Right lung (tissue), 5 donors: ENCODE results near the gene RPGRIP1L. TPM values are rescaled to one million over a fixed set of nuclear protein-coding genes. Genes with fewer than 3 reads are reported as not detected.
A peak's percentile ranks its signal among the peaks of the same experiment; 100 is the strongest.
"Not testable (repeated sequence)": the region's sequence is repeated elsewhere in the genome, so short reads cannot be mapped to it uniquely, and the experiment has no call there.

Experiments
- DNase-seq, 2 donors: peaks; one replicate each; pipeline ENCODE4 v3.0.0-alpha.2; 2013
- polyA plus RNA-seq, 5 donors: library from polyadenylated mRNA; unstranded; fragments of 120-200 nt; gene quantifications; one replicate each; pipeline versions ENCODE4 v1.2.1 to v1.2.3, GENCODE V29; 2013; ENCODE audit warnings: inconsistent platforms in 1 of 5, low replicate concordance in 1 of 5; ENCODE audit not compliant: insufficient read length in 5 of 5, insufficient read depth in 1 of 5

Gene RPGRIP1L
- polyA plus RNA-seq, 5 donors = 11.3 to 18.2 (median 17.2) TPM

DNA sequence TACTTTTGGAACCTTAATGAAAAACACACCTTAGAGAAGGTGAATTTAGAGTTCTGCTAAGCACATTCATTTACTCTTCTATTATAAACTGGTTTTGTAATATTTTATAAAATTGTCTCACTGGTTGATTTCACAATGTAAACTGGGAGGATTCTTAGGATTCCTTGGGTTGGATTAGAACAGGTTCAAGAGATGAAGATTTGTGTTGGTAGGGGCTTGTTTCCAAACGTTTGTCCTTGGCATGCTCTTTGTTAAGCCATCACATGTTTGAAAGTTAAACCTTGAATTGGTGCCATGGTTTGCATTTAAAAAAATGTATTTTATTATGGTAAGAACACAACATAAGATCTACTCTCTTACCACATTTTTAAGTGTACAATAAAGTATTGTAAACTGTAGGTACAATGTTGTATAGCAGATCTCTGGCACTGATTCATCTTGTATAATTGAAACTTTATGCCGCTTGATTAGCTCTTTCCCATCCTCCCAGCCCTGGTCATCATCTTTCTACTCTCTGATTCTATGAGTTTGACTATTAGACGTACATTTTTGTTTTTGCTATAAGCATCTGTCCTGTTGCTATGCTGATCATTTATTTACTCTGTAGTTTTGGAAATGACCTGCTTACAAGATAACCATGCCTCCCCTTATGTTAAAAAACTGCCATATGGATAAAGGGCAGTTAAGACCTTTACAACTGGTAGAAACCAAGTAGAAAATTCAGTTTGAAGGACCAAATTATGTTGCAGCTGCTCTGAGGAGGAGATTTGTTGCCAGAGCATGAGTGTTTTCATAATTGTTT is 9.9 kb upstream of the RPGRIP1L start:
- DNase-seq = peak in 1 of 2 donors; percentile 14

DNA sequence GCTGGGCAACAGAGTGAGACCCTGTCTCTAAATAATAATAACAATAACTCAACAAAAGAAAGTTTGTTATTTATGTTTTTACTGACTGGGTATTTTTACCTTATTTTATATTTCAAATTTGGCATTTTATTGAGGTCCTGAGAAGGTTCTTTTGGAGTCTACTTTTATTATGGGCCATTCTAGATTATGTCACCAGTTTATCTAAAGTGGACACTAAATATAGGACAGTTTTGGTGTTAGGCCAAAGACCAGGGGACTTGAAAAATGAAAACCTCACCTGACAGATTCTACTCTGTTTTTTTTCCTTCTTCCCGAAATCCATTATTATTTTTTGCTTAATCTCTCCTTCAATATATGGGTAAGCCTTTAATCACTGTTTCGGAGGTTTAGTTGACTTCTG is 8.4 kb upstream of the RPGRIP1L start:
- no peak for DNase-seq

DNA sequence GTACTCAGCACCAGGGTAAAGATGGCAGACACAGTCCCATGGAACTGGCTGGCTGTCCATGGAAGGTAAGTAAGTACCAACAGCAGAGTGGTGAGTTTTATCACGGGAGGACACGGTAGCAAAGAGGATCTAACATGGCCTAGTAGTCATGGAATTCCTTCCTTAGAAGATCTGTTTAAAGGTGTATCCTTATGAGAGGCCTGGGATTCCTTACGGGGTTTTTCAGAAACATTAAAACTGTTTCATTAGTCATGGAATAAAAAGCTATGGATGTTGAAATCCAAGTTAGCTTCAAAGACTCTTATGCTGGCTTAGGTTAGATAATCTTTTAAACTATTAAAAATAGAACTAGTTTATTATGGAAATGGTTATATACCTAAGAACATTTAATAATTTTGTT is 7.7 kb upstream of the RPGRIP1L start:
- DNase-seq = no peak

DNA sequence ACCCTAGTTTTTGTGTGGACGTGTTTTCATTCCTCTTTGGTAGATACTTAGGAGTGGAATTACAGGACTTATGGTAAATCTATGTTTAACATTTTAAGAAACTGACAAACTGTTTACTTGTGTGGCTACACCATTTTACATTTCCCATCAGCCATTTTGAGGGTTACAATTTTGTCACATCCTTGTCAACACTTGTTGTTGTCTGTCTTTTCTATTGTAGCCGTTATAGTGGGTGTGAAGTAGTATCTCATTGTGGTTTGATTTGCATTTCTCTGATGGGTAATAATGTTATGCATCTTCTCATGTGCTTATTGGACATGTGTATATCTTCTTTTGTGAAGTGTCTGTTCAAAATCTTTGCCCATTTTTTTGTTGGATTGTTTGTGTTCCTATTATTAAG is 4.8 kb upstream of the RPGRIP1L start:
- no peak for DNase-seq

DNA sequence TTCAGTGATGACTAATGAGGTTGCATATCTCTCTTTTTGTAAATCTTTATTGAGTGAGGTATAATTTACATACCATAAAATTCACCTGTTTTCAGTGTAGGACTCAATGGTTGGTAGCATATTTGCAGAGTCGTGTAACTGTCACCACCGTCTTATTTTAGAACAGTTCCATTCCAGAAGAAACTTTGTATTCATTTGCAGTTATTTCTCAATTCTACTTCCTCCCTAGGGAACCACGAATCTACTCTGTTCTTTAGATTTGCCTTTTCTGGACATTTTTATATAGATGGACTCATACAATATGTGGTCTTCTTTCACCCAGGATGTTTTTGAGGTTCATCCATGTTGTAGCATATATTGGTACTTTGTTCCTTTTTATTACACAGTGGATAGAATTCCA is 4.0 kb upstream of the RPGRIP1L start:
- no peak for DNase-seq

DNA sequence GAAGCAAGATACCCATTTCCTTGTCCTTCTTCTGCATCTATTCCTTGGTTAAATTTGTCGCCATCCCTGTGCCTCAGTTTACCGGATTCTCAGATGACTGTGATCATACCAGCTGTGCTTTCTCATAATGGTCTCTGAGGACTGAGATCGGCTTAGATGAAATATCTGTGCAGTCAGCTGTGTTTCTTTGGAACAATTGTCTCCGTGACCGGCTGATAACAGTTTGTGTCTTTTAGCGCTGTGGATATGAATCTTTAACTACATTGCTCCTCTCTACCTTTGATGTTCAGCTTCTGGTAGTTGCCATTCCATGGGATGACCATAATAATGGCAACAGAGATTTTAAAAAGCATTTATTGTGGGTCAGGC is 770 bp upstream of the RPGRIP1L start:
- no peak for DNase-seq

DNA sequence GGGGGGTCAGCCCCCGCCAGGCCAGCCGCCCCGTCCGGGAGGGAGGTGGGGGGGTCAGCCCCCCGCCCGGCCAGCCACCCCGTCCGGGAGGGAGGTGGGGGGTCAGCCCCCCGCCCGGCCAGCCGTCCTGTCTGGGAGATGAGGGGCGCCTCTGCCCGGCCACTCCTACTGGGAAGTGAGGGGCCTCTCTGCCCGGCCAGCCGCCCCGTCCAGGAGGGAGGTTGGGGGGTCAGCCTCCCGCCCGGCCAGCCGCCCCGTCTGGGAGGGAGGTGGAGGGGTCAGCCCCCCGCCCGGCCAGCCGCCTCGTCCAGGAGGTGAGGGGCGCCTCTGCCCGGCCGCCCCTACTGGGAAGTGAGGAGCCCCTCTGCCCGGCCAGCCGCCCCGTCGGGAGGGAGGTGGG is 5.4 kb downstream of the RPGRIP1L start:
- not testable (repeated sequence) for DNase-seq

DNA sequence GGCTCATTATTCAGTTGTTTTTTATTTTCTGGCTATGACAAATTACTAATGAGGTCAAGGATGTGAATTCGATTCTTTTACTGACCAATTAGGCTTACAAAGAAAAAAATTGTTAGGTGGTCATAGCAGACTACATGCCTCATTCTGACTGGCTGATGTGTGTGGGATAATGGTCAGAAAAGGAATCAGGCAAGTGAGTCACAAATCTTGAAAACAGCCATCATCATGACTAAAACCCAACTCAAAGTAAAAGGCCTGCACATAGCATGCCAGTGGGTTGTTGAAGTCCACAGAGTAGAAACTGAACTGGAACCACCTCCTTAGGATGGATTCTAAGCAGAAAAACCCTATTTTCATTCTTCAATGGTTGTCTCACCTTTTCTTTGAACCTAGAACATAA is 8.6 kb downstream of the RPGRIP1L start:
- DNase-seq = no peak

DNA sequence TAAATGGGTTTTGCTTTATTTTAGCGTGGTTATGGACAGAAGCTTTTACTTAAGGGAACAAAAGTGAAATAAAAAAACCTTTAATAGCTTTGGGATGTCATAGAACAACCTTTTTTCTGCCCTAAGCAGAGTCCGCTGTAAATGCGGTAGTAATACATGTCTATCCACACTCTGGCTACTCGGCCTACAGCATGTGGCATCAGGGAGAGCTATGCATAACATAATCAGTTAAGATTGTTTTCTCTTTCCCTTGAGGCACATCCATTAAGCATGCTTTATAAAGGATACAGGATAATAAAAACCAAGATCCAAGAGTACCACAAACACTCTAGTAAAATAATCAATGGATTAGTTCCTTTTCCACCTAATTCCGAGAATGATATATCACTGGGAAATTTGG is 10.3 kb downstream of the RPGRIP1L start:
- DNase-seq = no peak

DNA sequence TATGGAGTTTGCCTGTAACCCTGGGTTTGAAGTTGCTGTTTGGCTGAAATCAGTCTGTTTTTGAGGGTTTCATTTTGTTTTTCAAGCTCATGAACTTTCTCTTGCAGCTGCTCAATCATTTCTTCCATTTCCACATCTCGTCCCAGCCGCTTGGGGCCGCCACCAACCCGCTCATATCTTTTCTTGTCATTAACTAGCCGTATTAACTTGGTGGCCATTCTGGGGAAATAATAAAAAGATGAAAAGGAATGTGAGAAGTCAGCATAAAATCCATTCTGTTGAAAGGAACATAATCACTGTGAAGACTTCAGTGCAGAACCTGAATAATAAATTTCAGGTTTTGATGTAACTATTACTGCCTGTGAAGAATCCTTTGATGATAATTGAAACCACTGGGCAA is 11.5 kb downstream of the RPGRIP1L start:
- DNase-seq = no peak

DNA sequence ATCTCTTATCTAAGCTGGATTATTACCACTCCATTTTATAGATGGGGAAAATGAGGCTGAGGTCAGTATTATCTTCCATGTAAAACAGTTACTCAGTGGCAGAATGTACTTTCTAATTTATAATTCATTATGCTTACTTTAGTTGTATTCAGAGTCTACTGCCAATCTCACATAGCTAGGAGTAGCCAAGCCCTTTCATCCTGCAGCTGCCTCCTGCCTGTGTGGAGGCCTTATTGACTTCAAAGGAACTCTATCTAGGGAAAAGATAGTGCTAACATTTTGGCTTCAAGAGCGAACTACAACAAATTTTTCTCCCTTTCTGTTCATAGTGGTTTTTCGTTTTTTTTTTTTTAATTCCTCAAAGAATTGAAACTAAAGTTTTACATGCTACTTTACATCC is 12.9 kb downstream of the RPGRIP1L start:
- no peak for DNase-seq

DNA sequence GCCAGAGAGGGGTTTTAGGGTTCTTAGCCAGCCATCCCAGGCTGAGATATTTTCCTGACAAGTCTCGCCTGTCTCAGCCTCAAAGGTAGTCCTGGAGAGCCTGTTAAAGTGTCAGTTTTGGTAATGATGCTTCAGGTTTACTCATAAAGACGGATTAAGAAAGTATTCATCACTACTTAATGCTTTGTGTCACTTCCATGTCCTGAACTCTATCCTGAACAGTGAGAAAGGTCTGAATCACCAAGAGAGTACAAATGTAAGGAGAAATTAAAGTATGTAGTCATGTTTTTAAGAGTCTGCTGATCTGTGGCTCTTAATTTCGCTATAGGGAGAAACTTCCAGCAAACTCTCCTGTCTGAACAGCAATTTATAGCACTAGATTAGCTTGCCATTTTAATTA is 14.0 kb downstream of the RPGRIP1L start:
- no peak for DNase-seq

DNA sequence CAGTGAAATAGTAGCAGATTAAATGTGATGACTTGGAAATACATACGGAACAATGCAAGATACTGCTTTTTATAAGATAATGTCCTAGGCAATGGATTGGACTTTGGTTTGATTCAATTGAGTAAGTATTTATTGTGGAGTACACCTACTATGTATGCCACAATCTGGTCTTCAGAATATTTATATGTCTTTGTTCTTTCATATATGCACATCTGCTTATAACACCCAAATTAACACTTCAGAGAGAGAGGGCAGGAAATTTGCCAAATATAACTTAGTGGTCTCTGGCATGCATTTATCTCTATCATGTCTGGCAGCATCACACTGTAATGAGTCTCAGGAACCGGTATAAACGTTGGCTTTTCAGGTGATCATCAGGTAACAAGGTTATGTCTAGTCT is 16.9 kb downstream of the RPGRIP1L start:
- no peak for DNase-seq

DNA sequence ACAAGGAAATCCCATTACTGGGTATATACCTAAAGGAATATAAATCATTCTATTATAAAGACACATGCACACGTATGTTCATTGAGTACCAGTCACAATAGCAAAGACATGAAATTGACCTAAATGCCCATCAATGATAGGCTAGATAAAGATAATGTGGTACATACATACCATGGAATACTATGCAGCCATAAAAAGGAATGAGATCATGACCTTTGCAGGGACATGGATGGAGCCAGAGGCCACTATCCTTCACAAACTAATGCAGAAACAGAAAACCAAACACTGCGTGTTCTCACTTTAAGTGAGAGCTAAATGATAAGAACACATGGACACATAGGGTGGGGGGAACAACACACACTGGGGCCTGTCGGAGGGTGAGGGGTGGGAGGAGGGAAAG is 18.3 kb downstream of the RPGRIP1L start:
- not testable (repeated sequence) for DNase-seq

DNA sequence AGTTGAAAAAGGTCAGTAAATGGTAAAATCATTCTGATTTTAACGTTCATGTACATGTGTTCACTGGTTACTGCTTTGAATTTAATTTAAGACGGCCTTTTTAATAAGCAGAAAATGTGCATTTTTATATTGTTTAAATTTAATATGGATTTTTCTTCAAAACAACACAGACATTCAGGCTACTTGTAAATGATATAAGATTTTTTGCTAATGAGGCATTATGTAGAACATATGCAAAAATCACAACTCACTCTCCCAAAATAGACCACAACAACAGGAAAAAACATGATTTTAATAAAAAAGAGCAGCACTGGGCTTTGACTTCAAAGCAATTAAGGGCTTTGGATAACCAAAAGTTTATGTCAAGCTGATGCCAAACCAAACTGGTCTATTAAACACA is 22.3 kb downstream of the RPGRIP1L start:
- DNase-seq = no peak

DNA sequence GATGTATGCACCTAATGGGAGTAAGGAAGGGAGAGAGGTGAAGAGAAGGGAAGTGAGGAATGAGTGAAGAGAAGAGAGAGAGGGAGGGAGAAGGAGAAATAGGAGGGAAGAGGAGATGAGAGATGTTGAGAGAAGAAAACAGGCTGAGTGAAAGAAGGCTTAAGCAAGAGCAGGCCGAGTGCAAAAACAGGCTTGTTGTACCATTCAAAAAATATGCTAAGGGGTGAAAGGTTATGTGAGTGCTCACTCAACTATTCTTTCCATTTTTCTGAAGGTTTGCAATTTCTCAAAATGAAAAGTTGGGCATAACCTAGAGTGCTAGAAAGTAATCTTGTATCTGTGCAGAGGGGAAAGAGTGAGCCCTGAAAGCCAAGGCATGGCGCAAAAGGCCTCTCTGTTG is 22.9 kb downstream of the RPGRIP1L start:
- DNase-seq = no peak

DNA sequence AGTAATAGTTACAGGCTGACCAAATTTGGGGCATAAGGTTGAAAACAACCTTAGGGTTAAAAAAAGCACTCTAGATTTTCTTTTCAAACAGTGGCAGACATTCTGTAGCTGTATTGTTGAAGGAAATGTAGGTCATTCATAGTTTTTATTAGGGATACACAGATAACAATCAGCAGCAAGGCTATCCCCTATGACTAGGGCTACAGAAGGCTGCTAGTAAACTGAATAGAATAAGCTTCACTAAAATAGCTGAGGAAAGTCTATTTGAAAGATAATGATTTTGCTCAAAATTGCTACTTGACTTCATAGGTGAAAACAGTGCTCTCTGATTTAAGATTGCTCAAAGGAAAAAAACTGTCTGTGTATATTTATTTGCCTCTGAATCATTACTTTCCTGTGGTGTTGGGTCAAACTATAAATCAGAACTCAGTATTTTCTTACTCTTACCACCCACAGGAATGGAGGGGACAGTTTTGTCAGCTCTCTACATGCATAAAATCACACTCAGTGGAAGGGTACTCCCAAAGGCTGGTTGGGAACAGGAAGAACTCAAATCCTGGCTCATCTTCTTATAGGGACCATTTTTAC is 24.8 kb downstream of the RPGRIP1L start:
- no peak for DNase-seq

DNA sequence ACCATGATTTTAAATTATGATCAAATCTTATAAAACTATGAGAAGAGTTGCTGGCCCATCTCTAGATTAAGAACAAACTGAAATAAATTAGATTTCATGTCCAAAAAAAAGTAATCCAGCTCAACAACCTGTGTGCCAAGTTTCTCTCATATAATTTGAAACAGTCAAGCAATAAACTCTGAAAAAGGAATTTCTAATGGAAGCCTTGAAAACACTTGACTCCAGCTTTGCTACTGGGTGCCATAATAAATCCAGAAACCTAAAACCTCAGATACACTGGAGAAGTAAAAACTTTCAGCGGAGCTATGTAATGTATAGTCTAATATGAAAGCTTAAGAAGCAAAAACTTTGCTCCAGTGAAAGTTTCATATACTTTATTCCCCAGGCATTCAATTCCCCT is 25.5 kb downstream of the RPGRIP1L start:
- DNase-seq = no peak

DNA sequence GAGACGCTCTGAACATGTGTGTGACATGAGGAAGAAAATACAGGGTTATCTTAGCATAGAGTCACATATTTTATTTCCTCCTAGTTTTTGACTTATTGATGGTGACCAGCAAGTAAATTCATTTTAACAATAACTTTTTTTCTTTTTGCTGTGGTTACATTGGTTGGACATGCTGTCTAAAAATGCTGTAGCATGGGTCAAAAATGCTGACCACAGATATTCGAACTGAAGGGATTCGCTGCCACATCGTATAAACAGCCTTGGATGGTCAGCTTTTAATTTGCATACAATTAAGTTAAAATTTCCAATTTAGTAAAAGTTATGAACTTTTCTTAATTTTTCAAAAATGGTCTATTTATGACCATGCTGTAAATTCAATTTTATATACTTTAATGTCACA is 30.5 kb downstream of the RPGRIP1L start:
- no peak for DNase-seq

DNA sequence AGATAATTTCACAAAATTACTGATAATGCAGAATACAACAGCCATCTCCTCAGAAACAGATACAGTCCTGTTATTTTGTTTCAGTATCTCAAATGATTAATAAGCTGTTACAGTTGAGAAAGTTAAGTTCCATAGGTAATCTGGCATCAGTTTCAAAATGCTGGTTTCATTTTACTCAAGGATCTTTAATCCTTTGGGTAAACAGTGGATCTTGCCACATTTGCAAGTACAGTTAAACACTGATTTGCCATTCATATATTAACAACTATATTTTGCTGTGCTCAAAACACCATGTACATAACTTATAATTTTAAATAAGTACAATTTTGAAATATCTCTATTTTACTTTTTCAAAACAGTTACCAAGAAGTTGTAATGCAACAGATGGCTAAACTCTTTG is 31.2 kb downstream of the RPGRIP1L start:
- no peak for DNase-seq

DNA sequence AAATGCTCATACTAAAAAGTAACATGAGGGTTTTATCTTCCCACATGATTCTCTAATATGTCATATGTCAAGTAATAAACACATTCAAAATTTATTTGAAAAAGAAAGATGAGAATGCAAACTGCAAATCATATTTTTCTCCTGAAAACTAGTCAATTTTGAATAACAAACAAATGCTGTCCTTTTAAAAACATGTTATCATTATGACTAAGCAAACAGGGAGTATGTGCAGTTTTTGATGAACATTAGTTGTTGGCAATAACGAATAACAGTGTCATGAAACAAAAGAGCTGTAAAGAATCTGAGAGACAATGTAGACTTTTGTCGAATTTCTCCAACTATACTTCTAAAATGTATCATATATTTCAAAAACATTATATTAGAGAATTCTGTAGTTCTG is 34.8 kb downstream of the RPGRIP1L start:
- no peak for DNase-seq

DNA sequence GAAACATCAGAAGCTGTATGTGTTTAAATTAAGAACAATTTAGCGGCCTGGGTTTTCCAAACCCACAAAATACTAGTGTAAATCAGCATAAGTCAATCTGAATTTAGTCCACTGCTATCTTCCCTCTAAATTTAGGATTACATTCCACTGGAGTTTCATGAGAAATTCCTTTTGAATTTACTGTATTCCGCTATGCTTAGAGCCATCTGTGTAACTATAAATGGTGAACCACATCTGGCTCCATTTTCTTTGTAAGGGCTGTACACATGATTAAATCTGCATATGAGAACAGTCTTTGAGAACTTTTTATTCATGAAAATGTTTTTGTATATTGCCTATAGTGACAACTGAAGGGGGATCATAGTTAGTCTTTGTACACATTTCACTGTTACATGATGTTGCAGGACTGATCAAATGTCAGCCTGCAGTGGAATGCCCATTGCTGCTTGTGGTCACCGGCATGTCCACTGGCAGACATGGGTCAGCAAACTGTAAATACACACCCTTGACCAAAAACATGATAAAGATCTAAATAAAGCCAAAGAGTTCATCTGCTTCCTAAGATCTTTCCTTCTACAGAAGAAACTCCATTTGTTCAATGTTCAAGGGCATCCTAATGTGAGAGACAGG is 36.8 kb downstream of the RPGRIP1L start:
- no peak for DNase-seq

DNA sequence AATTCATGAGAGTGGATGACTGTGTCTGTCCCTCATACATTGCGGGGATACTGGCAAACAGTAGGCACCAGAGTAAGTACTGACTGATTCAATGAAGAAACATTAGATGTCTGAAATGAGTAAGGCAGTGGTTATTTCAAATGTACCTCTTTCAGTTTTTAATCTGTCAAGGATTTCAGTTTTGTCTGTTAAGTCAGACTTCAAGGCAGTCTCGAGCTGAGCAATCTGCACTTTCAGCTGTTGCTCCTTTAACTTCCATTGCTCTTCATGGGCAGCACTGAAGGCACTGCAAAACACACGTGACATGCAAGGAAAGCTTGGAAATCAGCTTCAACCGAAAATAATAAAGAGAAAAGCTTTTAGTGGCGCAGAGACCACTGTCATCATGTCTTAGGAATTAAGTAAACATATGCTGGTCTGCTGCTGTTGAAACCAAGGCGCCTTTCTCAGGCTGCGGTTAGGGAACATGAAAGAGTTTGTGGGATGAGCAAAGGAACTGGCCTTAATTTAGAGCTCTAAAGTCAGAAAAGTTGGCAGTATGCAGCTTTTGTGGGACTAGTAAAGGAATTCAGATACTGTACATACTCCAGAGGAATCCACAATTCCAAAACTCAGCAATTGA is 38.8 kb downstream of the RPGRIP1L start:
- peak; percentile 6 to 12 for DNase-seq
